Right hindlimb (tissue), 1 donor: ENCODE measurements around the gene SYT17.

Experiments used
- DNase-seq: peaks from one replicate; pipeline ENCODE4 v3.0.0-alpha.2; 2018

The SYT17 gene

DNA sequence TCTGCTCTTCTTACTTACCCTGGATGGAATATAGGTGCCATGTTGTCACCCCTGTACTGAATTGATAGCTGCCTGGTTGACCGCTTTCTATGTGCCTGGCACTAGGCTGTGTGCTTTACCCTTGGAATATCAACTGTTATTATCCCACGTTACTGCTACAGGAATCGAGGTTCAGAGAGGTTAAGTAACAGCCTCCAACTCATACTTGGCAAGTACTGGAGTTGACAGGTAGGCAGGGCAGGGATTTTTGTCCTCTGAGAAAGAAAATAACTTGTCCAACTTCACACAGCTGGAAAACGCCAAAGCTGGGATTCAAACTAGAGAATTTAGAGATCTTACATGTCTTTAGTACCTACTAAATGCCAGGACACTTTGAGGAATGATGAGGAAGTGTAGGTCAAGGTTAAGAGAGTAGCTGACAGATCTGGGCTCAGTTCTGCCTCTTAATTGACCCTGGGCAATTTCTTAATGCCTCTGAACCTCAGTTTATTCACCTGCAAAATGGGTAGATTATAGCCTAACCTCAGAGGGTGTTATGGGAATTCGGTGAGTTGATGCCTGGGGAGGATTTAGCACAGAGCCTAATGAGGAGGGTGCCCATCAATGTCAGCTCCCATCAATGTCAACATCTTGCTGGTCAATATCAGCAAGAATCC, 28.5 kb upstream of the SYT17 start:
- DNase-seq: no peak

DNA sequence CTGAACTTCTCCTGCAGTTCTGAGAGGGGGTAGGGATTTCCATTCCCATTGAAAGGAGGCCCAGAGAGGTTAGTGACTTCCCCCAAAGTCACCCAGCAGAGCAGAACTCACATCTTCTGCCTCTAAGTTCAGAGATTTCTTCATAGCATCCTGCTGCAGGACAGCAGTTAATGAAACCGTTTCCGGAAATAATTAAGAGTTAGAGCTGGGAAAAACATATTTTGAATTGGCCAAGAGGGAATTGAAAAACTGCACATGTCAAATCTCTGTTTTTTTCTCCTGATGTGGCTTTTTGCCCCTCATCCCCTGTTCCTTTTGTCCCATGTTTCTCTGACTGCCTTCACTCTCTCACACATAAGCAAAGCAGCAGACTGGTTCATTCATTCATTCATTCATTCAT, 27.6 kb upstream of the SYT17 start:
- DNase-seq: no peak

DNA sequence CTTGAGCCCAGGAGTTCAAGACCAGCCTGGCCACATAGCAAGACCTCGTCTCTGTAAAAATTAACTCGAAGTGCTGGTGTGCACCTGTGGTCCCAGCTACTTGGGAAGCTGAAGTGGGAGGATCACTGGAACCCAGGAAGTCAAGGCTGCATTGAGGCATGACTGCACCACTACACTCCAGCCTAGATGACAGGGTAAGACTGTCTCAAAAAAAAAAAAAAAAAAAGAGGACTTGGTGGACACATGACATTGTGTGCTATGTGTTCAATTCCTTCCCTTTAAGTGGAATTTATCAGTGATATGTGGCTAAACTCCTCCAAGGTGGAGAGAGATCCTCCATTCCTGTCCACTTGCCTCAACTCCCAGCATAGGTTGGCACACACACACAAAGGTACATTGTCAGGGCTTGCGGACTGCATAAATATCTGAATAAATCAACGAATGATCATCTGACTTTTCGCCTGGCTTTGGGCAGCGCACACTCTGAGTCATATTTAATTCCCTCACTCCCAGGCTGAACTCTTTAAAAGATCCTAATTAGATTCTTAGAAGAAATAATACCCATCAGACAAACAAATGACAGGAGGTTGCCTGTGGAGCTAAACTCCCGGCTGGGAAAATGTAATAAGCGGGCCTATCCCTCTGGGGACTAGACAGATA, 25.0 kb upstream of the SYT17 start:
- no peak for DNase-seq

DNA sequence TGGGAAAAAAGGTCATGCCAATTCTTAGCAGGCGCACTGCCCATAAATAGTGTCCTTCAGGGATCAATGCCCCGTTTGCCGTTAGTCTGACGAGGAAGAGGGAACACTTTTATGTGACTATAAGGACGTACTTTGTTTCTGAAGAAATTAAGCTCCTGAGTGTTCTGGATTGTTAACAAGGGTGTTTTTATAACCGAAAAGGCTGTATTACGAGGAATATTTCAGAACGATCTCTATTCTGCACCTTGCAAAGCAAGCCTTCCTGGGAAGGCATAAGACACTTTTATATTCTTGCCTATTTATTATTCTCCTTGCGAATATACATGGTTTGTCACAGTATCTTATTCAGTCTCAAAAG, 24.5 kb upstream of the SYT17 start:
- DNase-seq: no peak

- no peak for DNase-seq
Measured at GRCh38 chr16:19145010-19145409, 23.0 kb upstream of the SYT17 start.

DNA sequence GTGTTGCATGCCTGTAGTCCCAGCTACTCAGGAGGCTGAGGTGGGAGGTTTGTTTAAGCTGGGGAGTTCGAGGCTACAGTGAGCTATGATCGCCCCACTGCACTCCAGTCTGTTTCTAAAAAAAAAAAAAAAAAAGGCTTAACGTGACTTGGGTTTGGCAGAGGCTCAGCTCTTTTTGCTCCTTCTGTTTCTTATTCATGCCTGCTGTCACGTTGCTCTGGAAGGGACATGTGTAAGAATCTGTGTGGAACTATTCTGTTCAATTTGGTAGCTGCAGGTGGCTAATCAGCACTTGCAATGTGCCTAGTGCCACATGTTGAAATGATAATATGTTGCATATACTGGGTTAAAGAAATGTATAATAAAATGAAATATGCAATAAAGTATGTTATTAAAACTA, 20.9 kb upstream of the SYT17 start:
- DNase-seq: no peak

DNA sequence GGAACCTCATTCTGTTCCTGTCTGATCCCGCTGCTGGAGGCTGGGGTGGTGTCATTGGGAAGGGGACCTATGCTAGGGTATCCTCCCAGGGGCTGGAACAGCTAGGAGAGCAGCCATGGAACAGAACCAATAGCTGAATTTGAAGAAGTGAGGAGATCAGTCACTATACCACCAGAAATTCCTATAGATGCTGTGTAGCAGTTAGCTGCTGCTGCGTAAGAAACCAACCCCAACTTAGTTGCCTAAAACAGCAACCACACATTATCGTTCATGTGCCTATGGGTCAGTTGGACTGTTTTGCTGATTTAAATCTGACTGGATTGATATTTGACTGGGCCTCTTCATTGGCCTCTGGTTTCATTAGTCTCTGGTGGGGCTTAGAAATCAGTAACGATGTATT, 20.4 kb upstream of the SYT17 start:
- no peak for DNase-seq

GRCh38 chr16:19148189-19148588, 19.9 kb upstream of the SYT17 start:
- no peak for DNase-seq

GRCh38 chr16:19151310-19151709, 16.7 kb upstream of the SYT17 start:
- no peak for DNase-seq

GRCh38 chr16:19152042-19152441, 16.0 kb upstream of the SYT17 start:
- DNase-seq: no peak

DNA sequence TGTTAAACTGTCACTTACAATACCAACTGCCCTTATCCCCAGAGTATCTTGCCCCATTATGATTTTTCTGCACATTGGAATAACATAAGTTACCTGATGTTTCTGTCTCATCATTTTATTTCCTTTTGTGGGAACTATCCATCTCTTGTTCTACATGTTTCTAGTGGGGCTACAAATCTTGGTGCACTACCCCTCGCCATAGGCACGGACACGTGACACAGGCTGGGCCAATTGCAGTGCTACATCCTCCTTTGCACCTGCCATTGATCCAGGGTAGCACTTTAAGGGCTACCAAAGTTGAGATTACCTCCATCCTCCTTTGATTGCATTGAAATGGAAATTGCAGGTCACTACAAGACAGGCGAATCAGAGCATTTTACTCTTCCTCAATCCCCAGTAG, 14.2 kb upstream of the SYT17 start:
- DNase-seq: no peak

DNA sequence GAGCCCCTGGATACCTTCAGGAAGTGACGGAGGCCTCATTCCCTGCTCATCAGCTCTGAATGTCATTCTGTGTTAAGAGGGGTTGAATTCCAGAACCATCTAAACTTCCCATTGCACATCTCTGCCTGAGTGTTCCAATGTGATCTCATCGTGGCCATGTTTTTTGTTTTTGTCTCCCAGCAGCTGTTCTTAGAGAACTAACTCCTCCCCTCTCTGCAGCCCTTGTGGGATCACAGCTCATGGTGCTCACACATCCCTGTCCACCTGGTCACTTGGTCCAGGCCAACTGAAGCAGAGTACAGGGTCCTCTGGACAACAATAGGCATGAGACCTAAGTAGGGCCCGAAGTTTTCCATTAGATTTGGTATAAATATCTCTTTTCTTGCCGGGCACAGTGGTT, 6.0 kb upstream of the SYT17 start:
- no peak for DNase-seq

DNA sequence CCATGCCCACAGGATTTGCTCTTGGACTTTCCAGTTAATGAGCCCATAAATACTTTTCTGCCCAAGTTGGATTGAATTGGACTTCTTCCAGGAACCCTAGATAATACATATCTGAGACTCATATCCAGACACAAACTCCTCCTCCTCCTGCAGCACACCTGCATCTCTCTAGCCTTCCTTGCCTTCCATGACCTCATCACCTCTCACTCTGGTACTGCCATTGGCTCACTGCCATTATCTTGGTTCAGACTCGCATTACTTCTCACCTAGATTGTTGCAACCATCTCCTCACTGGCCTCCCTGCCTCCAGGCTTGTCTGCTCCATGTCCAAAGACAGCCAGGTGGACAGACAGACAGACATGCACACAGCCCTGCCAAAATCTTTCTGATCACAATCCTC, 4.8 kb upstream of the SYT17 start:
- no peak for DNase-seq

GRCh38 chr16:19164285-19164684, 3.8 kb upstream of the SYT17 start:
- no peak for DNase-seq

GRCh38 chr16:19165101-19165500, 2.9 kb upstream of the SYT17 start:
- DNase-seq: no peak

DNA sequence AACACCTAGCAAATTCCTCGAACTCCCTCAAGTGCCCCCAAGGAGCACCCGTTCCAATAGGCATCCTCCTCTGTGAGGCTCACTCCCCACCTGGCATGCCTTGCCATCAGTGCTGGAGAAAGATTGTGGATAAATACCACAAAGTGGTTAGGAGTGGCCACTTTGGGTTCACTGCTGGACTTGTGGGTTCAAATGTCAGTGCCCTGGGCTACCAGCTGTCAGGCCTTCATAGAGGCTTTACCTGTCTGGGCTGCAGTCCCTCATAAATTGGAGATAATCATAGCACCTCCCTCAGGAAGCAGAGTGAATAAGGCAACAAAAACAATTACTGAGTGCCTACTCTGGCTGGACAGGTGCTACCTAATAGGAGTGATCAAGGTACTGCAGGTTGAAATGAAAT, 1.5 kb upstream of the SYT17 start:
- no peak for DNase-seq

DNA sequence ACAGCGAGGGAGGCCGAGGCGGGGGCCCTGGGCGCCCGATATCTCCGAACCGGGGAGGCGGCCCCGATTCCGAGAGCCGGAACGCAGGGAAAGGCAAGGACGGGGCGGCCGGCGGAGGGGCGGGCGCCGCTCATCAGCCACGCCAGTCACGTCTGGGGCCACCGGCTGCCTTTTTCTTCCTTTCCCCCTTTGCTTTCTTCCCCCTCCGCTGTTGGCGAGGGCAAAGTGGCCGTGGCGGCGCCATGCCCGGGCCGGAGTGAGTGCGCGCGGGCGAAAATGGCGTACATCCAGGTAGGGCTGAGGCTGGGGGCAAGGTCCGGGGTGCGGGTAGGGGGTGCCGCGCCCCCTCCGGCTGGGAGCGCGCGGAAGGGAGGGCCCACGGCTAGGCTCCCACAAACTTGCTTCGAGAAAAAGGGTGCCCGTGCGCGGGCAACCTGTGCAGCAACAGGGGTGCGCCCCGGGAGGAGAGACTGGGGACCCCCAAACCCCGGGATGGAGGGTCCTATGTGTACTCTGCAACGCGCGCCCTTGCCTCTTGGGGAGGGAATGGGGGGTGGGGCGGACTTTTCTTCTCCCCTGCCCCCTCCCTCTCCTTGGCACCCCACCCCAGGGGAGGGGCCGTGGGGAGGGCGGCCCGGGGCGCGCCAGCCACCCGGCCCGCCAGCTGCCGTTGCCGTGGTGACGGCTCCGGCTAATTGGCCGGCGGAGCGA, 486 bp downstream of the SYT17 start:
- peak; percentile 49 for DNase-seq

GRCh38 chr16:19169082-19169639, 1.1 kb downstream of the SYT17 start:
- DNase-seq: no peak

DNA sequence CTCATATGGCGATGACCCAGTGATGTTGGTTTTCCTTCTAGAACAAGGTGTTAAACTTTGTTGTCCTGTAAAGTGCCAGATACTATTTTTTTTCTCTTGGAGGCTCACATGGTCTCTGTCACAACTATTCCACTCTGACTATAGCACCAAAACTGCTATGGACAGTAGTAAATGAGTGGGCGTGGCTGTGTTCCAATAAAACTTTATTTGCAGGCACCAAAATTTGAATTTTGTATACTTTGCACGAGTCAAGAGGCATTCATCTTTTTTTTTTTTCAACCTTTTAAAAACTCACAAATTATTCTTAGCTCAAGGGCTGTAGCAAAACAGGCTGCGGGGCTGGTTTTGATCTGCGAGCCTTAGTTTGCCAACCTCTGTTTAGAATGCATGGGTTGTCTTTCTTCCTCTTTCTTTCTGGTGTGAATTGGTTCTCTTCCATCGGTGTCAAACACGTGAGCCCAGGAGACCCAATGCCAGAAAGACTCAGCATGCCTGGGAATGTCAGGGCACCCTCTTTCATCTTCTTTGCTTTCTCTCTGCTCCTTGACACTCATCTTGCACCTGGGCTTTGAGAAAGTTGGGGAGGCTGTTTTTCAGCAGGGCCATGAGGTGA, 2.1 kb downstream of the SYT17 start:
- DNase-seq: no peak

GRCh38 chr16:19172098-19172780, 4.2 kb downstream of the SYT17 start:
- no peak for DNase-seq

DNA sequence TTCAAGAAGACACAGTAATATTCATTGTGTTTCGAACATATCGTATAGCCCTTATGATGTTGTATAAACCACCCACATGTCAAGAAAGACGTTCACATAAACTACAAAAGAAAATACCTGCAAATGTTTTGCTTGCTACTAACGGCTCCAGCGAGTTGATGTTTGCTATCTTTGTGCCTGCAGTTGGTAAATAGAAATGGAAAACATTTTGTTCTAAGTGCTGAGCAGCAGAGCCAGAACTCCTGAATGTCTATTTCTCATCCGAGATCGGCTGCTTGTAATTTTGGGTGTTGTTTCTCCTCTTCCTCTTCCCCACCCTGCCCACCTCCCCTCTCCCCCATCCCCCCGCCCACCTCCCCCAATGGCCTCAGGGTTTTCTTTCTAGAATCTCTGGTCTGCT, 5.0 kb downstream of the SYT17 start:
- DNase-seq: no peak

DNA sequence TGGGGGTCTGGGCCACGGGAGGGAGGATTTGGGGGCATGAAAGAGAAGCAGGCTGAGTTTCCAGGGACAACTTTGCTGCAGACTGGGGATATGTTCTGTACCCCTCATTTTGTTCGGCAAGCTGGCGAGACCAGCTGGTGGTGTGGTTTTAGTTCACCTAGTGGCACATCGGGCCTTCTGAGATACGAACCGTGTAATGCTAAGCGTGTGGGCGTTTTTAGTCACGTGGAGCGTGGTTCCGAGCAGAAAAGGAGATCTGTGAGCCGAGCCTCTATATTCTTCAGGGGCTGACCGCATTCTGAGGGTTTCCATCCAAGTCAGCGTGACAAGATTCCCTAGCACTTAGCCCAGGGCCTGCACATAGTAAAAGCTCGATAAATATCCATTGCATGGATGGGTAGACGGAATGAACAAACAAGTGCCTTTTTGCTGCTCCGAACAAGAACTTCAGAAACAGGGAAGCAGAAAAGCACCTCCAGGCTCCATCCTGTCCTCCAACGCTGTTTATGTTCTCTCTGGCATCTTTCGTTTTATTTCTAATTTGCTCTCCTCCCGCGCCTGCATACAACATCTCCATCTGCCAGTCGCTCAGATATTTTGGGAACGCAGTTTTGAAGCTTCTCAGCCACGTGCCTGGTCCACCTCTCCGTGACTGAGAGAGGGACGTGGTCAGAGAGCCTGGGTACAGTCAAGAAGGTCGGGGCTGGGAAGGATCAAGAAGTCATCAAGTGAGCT, 5.8 kb downstream of the SYT17 start:
- no peak for DNase-seq
